Loucy (cell line): ENCODE measurements around the gene ATP5MC2.

Experiments
- CTCF ChIP-seq: fragments of 200-600 bp; sonication (generic); conservative IDR thresholded peaks from 2 replicates; pipeline ENCODE4 v1.5.1; 2014; ENCODE audit warnings: mild to moderate bottlenecking, antibody characterized with exemption, low read length
- EZH2phosphoT487 ChIP-seq: fragments of 200-600 bp; IDR thresholded peaks from 2 replicates; pipeline ENCODE4 v1.6.1; 2018; ENCODE audit warnings: antibody characterized with exemption, mild to moderate bottlenecking, moderate library complexity, borderline replicate concordance

DNA sequence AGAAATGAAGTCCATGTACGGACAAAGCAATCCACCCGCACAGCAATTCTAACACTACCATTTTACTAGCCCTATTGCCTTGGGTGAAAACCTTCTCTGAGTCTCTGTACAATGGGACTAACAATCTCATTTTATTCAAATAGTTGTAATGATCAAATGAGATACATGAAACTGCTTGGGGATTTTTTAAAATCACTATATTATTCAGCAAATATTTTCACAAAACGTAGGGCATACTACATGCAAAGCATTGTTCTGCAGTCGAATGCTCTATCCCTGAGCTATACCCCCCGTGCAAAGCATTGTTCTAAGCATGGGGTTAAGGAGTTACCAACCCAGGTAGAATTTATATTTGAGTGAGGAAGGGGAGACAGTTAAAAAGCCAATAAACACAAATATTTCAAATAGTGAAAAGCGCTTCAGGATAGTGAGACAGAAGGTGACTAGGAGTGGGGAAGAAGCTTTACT, 49.1 kb downstream of the ATP5MC2 start:
- no peak for TF ChIP-seq EZH2phosphoT487
- TF ChIP-seq CTCF, result no peak
